GM18526 (cell line): ENCODE data around the gene DMRTC2.

ENCODE experiments used
- POLR2A ChIP-seq: IDR thresholded peaks from 3 replicates; pipeline ENCODE4 v1.6.1; 2011; ENCODE audit not compliant: insufficient read length; ENCODE audit errors: extremely low read depth

The DMRTC2 gene

GRCh38 chr19:41887711-41888382 lies 43.0 kb downstream of the DMRTC2 start:
- TF ChIP-seq POLR2A: no peak

- TF ChIP-seq POLR2A: no peak
These were observed 44.1 kb downstream of the DMRTC2 start for GRCh38 chr19:41888926-41889325.

DNA sequence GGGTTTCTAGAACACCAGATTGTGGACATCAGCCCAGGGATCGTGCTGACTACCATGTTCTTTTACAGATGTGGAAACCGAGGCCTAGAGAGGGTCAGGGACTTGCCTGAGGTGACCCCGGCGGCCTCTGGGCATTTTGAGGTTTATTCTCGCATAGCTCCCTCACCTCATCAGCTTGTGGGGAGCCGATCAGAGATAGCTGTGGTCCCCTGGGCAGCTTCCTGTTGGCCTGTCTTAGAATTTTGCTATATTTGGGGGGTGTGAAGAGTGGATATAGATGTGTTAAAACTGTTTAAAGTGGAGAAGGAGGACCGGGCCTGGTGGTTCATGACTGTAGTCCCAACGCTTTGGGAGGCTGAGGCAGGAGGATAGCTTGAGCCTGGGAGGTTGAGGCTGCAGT lies 45.1 kb downstream of the DMRTC2 start:
- no peak for TF ChIP-seq POLR2A

- no peak for TF ChIP-seq POLR2A
These were observed 46.1 kb downstream of the DMRTC2 start for GRCh38 chr19:41890936-41891335.

GRCh38 chr19:41892173-41892902 lies 47.5 kb downstream of the DMRTC2 start:
- no peak for TF ChIP-seq POLR2A

DNA sequence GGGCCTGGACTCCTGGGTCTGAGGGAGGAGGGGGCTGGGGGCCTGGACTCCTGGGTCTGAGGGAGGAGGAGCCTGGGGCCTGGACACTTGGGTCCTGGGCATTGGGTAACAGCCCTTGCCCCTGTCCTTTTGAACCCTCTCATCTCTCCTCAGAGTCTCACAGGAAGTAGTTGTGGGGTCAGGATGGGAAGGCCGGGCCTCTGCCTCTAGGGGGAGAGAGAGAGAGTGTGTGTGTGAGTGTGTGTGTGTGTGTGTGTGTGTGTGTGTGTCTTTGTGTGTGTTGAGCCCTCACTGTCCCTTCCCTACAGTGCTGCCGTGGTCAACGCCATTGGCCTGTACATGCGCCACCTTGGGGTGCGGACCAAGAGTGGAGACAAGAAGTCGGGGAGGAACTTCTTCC lies 49.1 kb downstream of the DMRTC2 start:
- TF ChIP-seq POLR2A: no peak

GRCh38 chr19:41894350-41894749 lies 49.5 kb downstream of the DMRTC2 start:
- TF ChIP-seq POLR2A: no peak

GRCh38 chr19:41895745-41896580 lies 51.1 kb downstream of the DMRTC2 start:
- TF ChIP-seq POLR2A: no peak

DNA sequence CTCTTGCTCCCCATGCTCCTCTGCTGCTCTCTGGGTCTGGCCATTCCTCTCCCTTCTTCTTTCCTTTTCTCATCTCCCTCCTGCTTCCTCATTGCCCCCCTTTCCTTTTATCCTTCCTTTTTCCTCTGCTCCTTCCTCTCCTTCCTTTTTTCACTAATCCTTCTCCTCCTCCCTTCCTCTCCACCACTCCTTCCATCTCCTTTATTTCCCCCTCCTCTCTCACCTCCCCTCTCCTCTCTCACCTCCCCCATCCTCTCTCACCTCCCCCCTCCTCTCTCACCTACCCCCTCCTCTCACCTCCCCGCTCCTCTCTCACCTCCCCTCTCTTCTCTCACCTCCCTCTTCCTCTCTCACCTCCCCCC lies 51.7 kb downstream of the DMRTC2 start:
- TF ChIP-seq POLR2A: no peak

GRCh38 chr19:41897181-41897580 lies 52.3 kb downstream of the DMRTC2 start:
- no peak for TF ChIP-seq POLR2A

- TF ChIP-seq POLR2A: no peak
These were observed 53.0 kb downstream of the DMRTC2 start for GRCh38 chr19:41897820-41898219.

GRCh38 chr19:41898235-41898634 lies 53.4 kb downstream of the DMRTC2 start:
- no peak for TF ChIP-seq POLR2A
